Body of pancreas (tissue), 4 donors: ENCODE data around the gene SETD7. TPM values are rescaled to one million over a fixed set of nuclear protein-coding genes. Genes with fewer than 3 reads are reported as not detected.

Source experiments
- ATAC-seq: fragments of 150-250 bp; one replicate; pipeline ENCODE4 v1.9.1; 2016
- DNase-seq, 4 donors: peaks; one replicate each; pipeline ENCODE4 v3.0.0-alpha.2; 2019
- H3K27ac ChIP-seq, 4 donors: fragments of 200-600 bp; sonication (generic); 1 replicate in 3 of 4; 2 replicates in 1 of 4; pipeline versions ENCODE4 v1.5.1 to v1.6.1; 2016 to 2019; ENCODE audit warnings: mild to moderate bottlenecking in 1 of 4, mixed read lengths in 1 of 4, moderate library complexity in 1 of 4
- H3K27me3 ChIP-seq, 2 donors: fragments of 200-600 bp; sonication (generic); one replicate each; pipeline ENCODE4 v1.6.0; 2016; ENCODE audit warnings: mild to moderate bottlenecking in 1 of 2
- H3K36me3 ChIP-seq, 2 donors: fragments of 200-600 bp; sonication (generic); replicated peaks in 1 of 2; 2 replicates each; pipeline ENCODE4 v1.5.1; 2016; ENCODE audit warnings: low read depth in 2 of 2; ENCODE audit not compliant: insufficient read depth in 1 of 2
- H3K4me1 ChIP-seq: fragments of 200-600 bp; sonication (generic); one replicate; pipeline ENCODE4 v1.6.0; 2016
- H3K4me3 ChIP-seq, 2 donors: fragments of 200-600 bp; sonication (generic); 1 replicate in 1 of 2; 2 replicates in 1 of 2; pipeline ENCODE4 v1.5.1; 2016 to 2019
- H3K9me3 ChIP-seq, 3 donors: fragments of 200-600 bp; sonication (generic); 1 replicate in 2 of 3; 2 replicates in 1 of 3; pipeline ENCODE4 v1.5.1; 2016
- POLR2A ChIP-seq, 3 donors: fragments of 450-650 bp; IDR thresholded peaks; one replicate each; pipeline ENCODE4 v1.6.1; 2016; ENCODE audit warnings: antibody characterized with exemption in 3 of 3, mild to moderate bottlenecking in 2 of 3
- WGBS, 2 donors: methylation state at CpG; one replicate each; pipeline ENCODE4 v1.1.5; 2017; 5-methylcytosine and 5-hydroxymethylcytosine counted together
- intact Hi-C: fragments of 100-400 bp; cut with DNase I; formaldehyde crosslinking; loops from one replicate; pipeline ENCODE4 v1.15.1; 2023
- total RNA-seq, 2 donors: library from RNA; depleted of rRNA; stranded (reverse); fragments of >200 nt; gene quantifications; one replicate each; pipeline ENCODE4 v1.1.0, GENCODE V29; 2016
- TF ChIP-seq, protein P1 (sequence below), 7 experiments: fragments of 450-650 bp in 4 of 7; fragments of 200-600 bp in 3 of 7; sonication (generic) in 3 of 7; IDR thresholded peaks; one replicate each; pipeline ENCODE4 v1.5.1; 2016 to 2019; ENCODE audit warnings: antibody characterized with exemption in 7 of 7

Gene SETD7
- total RNA-seq, 2 donors from 2014 or later, result 21.8 to 34.8 TPM

DNA sequence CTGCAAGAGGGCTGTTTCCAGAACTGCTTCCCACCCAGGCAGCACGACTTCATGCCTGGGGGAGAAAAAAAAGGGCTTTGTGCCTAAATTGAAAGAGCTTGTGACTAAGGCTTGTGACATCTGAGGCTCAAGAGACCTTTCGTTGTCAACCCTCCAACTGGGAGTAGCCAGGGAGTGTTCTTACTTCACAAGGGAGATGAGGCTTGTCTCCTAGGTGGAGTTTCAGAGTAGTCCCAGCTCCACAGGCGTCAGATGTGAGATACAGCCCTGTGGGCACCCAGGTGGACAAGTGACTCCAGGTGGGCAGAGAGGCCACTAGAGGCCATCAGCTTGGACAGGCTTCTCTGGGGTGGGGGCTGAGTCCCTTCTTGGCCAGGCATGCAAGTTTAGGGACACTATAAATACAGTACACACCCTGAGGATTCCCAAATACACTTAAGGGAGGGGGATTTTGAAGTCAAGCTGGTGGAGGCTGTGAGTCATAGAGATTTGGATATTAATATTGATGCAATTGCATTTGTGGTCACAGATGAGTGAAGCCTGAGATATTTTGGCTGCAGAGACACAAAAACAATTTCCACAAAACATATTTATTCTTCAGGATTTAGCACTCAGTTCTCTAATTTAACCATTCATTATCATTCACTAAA is 40.1 kb upstream of the SETD7 start:
- Histone ChIP-seq H3K9me3 (no peaks in the 10 kb centered on the region), H3K4me3 (no peak overlapping the region), H3K27me3 (no peaks in the 10 kb centered on the region), H3K4me1 (peaks cover 10% of the 10 kb centered on the region), H3K27ac (no peak overlapping the region), H3K36me3 (no peaks in the 10 kb centered on the region)
- TF ChIP-seq, protein P1, sequence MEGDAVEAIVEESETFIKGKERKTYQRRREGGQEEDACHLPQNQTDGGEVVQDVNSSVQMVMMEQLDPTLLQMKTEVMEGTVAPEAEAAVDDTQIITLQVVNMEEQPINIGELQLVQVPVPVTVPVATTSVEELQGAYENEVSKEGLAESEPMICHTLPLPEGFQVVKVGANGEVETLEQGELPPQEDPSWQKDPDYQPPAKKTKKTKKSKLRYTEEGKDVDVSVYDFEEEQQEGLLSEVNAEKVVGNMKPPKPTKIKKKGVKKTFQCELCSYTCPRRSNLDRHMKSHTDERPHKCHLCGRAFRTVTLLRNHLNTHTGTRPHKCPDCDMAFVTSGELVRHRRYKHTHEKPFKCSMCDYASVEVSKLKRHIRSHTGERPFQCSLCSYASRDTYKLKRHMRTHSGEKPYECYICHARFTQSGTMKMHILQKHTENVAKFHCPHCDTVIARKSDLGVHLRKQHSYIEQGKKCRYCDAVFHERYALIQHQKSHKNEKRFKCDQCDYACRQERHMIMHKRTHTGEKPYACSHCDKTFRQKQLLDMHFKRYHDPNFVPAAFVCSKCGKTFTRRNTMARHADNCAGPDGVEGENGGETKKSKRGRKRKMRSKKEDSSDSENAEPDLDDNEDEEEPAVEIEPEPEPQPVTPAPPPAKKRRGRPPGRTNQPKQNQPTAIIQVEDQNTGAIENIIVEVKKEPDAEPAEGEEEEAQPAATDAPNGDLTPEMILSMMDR (IDR thresholded peaks at IDR 0.05), result no peak
- TF ChIP-seq POLR2A (IDR thresholded peaks at IDR 0.05), result no peak
- ATAC-seq (no peak), DNase-seq (no peak)
- 54 to 75% methylated on average over 2 to 3 of the region's 3 CpGs for WGBS, 2 donors
- intact Hi-C loops, result no loop called here

DNA sequence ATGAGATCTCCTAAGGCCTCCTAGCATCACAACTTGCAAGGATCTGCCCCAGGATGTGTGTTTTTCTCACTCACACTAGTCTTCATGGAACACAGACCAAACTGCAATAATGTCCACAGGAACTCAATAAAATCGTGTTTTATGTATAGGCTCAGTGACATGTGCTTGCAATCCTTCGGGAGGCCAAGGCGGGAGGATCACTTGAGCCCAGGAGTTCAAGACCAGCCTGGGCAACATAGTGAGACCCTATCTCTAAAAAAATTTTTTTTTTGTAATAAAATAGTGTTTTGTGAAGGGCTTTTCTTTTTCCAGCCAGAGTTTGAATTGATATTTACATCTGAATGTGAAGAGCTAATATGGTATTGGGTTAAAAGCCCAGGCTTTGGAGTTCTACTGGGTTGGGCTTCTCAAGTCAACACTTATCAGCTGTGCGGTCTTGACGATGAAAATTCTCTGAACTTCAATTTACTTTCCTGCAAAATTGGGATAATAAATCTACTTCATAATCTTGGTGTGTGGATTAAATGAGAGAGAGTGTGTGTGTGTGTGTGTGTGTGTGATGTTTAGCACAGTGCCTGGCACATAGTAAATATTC is 38.7 kb upstream of the SETD7 start:
- H3K4me1 ChIP-seq, result peaks cover 10% of the 10 kb centered on the region
- ATAC-seq (no peak), DNase-seq (no peak)
- H3K27ac ChIP-seq, result no peak overlapping the region
- no peaks in the 10 kb centered on the region for H3K9me3 ChIP-seq
- H3K27me3 ChIP-seq, result no peaks in the 10 kb centered on the region
- TF ChIP-seq, protein P1 (IDR thresholded peaks at IDR 0.05), result no peak
- H3K4me3 ChIP-seq, result no peak overlapping the region
- intact Hi-C loops, result no loop called here
- H3K36me3 ChIP-seq, result no peaks in the 10 kb centered on the region
- 71 to 72% methylated on average over 5 of the region's 5 CpGs for WGBS, 2 donors

DNA sequence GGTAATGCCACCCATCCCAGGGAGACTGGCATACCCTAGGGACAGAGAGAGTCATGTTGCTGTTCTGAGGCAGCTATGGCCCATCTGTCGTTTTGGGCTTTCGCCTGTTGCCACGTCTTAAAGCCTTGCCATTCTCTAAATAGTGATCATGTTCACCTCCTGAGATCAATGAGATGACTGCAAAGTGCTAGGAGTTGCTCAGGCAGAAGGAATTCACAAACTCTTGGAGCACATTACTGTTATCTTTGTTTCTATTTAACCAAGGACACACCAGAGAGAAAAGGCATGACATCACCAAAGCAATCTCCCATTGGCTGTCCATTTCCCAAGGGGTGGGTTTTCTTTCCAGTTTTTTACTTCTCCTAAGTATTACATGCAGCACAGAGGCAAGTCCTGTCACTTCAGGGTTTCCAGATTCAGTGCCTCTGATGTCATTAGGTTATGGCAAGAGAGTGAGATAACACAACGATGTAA is 37.1 kb upstream of the SETD7 start:
- ATAC-seq (peak; percentile 87), DNase-seq (no peak)
- H3K4me1 ChIP-seq, result peaks cover 10% of the 10 kb centered on the region
- intact Hi-C loops, result no loop called here
- no peaks in the 10 kb centered on the region for H3K27me3 ChIP-seq
- H3K36me3 ChIP-seq, result no peaks in the 10 kb centered on the region
- 30 to 43% methylated on average over 4 of the region's 4 CpGs for WGBS, 2 donors
- H3K4me3 ChIP-seq, result no peak overlapping the region
- H3K27ac ChIP-seq, result peak overlapping the region in 1 of 4 donors; percentile 23
- no peaks in the 10 kb centered on the region for H3K9me3 ChIP-seq
- no peak for TF ChIP-seq POLR2A (IDR thresholded peaks at IDR 0.05)
- TF ChIP-seq, protein P1 (IDR thresholded peaks at IDR 0.05), result no peak

DNA sequence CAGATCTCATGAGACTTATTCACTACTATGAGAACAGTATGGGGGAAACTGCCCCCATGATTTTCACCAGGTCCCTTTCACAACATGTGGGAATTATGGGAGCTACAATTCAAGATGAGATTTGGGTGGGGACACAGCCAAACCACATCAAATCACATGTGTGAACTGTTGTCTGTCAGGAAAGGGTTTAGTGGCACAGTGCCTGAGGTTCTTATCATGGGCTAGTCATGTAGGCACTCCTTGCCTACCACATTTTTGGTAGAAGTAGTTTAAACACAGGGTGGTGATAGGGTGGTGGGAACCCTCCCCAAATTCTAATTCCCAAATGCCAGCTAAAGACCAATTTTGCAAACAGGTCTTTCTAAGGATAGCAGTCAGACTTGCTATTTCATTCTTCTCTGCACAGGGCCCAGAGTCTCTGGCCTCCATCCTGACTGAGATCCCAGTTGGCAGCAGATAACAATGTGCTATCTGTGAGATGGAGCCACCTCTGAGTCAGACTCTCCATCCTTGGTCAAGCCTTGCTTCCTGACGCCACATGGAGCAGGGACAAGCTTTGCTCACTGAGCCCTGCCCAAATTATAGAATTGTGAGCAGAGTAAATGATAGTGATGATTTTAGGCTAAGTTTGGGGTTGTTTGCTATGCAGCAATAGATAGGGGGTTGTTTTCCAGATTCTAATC is 33.5 kb upstream of the SETD7 start:
- intact Hi-C loops, result no loop called here
- TF ChIP-seq POLR2A (IDR thresholded peaks at IDR 0.05), result no peak
- TF ChIP-seq, protein P1 (IDR thresholded peaks at IDR 0.05), result no peak
- no peaks in the 10 kb centered on the region for H3K27me3 ChIP-seq

More for the DNA sequence above, 33.5 kb upstream of the SETD7 start:
- ATAC-seq (no peak), DNase-seq (no peak)
- Histone ChIP-seq H3K4me1 (peaks cover 7% of the 10 kb centered on the region), H3K9me3 (no peaks in the 10 kb centered on the region), H3K27ac (no peak overlapping the region), H3K4me3 (no peak overlapping the region), H3K36me3 (no peaks in the 10 kb centered on the region)
- WGBS, 2 donors, result 63 to 87% methylated on average over 1 of the region's 1 CpG
